NCI-H2227 treated with DMSO at 0.1 percent for 48 hours (cell line): ENCODE data around the gene TTN.

Experiments
- DNase-seq: peaks from one replicate; lab custom pipeline; 2025; lab: John Stamatoyannopoulos, UW

The TTN gene

GRCh38 chr2:178485356-178485755 lies 321.9 kb downstream of the TTN start:
- DNase-seq = no peak

- peak; percentile 36 for DNase-seq
Observed at GRCh38 chr2:178484245-178485041, 322.8 kb downstream of the TTN start.

DNA sequence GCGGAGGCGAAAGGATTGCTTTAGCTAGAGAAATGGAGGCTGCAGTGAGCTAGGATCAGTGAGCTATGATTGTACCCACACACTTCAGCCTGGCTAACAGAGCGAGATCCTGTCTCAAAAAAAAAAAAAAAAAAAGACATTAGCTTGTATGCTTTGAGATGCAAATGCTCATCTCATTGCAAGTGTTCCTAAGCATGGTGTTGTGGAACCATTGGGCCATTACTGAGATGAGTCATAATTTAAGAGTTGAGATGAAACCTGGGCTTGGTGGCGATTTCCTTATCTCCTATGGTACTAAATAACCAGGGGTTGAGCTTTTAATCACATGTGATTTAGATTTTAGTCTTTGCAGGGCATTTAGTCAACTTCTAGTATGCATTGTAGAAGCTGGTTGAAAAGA lies 324.8 kb downstream of the TTN start:
- DNase-seq = peak; percentile 37

DNA sequence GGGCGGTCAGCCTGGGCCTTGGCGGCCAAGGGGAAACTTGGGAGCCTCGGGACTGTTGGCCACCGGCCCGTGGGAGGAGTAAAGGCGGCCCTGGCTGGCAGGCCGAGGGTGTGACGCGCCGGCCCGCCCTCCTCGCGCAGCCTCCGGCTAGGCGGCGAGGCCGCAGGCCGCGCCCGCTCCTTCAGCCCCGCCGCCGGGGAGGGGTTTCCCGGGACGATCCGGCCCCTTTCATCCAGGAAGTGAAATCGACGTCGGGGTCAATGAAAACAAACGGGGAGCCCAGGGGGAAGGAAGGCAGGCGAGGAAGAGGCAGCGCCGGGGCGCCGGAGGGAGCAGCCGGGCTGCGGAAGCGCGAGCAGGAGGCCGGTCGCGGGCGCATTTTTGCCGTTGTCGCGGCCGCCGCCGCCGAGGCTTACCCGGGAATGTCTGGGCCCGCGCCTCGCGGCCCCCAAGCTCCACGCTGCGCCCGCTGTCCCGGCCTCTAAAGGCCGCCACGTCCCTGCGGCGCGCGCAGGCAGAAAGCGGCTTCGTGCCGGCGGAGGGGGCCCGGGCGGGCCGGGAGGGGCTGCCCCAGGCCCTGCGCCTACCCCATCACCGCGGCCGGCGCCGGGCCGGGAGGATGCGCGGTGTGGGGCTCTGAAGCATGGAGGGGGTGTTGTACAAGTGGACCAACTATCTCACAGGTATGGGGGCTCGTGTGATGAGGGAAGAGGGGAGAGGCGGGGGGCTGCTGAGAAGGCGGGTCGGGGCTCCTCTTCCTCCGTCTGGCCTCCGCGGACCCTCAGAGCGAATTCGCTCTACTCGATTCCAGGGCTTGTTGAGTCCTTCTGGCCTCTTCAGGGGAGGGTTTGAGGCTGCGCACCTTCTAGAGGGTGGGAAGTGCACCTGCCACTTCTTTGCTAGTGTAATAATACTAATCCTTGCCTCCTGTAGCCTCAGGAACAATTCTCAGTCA lies 326.7 kb downstream of the TTN start, which contains the start of gene PLEKHA3:
TSS of gene PLEKHA3 (plus strand) at position 231 of the 955 bp plus-strand sequence. CDS start at position 644, 413 bp downstream.
- DNase-seq = peak; percentile 93

GRCh38 chr2:178479758-178480226 lies 327.4 kb downstream of the TTN start:
- no peak for DNase-seq

GRCh38 chr2:178479275-178479616 lies 328.0 kb downstream of the TTN start:
- DNase-seq = no peak

DNA sequence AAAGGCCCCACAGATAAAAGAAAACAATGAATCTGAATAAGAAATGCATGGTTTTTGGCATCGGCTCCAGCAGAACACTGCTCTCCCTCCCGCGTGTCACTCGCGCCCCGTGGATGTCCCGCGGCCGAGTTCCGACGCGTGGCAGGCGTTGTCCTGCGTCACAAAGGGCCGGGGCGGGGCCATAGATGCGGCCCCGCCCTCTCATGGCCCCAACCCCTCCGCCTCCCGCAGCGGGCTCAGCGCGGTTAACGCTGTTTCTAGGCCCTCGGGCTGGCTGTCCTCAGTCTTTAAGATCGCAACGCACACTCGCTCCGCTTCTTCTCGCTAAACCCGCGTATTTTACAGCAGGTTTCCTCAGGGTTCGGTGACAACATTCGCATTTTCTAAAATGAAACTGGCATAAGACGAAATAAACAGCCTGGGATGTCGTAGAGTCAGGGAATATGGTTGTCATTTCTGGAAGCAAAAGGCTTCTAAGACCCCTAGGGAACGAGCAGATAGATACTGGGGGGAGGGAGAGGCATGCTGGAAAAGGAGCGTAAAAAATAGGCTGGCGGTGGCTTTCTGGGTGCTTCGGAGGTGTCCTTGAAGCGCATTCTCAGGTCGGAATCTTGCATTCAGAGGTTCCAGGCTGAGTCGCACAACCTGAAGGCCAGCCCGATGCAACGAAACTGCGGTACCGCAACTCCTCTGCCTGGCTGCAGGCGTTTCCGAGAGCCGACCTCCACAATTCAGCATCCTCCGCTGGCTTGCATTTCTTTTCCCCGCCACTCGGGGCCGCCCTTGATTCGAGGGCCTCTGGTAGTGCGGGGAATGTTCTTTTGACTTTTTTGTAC lies 328.6 kb downstream of the TTN start, which contains the start of gene FKBP7:
TSS of gene FKBP7 (minus strand) at position 162 of the 836 bp plus-strand sequence. CDS start at position 61, 101 bp downstream.
- DNase-seq = peak; percentile 95

GRCh38 chr2:178478130-178478438 lies 329.1 kb downstream of the TTN start:
- DNase-seq = no peak

DNA sequence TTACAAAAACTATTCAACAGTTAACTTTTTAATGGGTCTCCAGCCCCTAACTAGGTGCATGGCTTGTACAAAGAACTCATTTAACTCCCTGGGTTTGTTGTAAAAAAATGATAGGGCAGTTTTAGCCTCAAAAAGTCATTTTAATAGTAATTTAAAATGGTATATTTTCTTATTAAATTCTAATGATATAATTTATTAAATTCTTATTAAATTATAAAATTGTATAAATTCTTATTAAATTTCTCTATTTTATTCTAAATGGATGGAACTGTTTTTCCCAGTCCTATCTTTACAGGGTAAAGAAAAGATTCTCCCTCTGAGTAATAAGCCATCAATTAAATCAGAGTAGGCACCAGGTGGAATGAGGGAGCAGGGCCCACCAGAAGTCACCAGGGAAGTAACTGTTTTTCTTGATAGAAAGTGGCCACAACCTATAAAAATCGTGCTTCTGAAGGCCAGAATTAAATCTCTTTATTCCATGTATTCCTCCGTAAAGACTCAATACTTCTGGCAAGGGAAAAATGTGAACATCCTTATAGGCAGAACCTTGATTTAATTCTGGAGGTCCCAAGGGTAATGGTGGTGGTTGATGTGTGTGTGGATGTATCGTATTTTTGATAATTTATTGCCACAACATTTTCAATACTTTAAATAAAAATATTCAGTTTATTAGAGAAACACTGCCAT lies 329.6 kb downstream of the TTN start:
- DNase-seq = no peak

- no peak for DNase-seq
Observed at GRCh38 chr2:178476477-178476876, 330.7 kb downstream of the TTN start.
